Activated T-cell treated with anti-CD3 and anti-CD28 coated beads for 4 hours (primary cell): ENCODE data around the gene MMP21.

Experiments
- DNase-seq: peaks from one replicate; pipeline ENCODE4 v3.0.0-alpha.2; 2020

Gene MMP21, protein sequence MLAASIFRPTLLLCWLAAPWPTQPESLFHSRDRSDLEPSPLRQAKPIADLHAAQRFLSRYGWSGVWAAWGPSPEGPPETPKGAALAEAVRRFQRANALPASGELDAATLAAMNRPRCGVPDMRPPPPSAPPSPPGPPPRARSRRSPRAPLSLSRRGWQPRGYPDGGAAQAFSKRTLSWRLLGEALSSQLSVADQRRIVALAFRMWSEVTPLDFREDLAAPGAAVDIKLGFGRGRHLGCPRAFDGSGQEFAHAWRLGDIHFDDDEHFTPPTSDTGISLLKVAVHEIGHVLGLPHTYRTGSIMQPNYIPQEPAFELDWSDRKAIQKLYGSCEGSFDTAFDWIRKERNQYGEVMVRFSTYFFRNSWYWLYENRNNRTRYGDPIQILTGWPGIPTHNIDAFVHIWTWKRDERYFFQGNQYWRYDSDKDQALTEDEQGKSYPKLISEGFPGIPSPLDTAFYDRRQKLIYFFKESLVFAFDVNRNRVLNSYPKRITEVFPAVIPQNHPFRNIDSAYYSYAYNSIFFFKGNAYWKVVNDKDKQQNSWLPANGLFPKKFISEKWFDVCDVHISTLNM

GRCh38 chr10:125775491-125776106 lies at the start of gene MMP21:
MMP21 (minus strand) TSS chr10:125775821; CDS start chr10:125775821, 0 bp downstream.
- DNase-seq = no peak

GRCh38 chr10:125824736-125825135 lies 49.1 kb upstream of the MMP21 start:
- DNase-seq = no peak

- peak; percentile 8 for DNase-seq
Observed at GRCh38 chr10:125823663-125824251, 48.1 kb upstream of the MMP21 start.

DNA sequence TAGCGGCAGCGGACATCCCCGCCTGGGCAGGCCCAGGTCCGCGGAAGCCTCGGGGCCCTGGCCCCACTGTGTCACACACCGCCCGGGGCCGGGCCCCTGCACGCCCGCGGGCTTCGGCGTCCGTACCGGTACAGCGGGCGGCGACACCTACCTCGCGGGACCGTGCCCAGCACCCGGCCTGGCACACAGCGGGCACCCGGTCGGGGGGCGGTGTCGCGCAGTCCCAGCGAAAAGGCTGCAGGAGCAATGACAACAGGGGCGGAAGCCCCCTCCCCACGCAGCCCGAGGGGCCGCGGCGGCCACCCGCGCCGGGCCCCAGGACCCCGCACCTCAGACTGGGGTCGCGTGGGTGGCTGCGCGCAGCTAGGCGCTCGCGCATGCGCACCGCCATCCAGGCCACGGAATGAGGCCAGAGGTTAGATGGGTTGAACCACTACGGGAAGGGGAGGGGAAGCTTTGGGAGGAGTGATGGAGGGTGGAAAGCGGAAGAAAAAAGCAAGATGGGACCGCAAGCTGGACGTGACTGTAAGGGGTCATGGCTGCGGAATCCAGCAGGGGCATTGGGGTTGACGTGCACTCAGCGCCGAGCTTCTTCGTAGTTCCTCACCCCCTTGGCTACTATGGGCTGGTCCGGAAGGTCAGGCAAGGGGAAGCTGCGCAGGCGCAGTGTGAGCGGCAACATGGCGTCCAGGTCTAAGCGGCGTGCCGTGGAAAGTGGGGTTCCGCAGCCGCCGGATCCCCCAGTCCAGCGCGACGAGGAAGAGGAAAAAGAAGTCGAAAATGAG lies 47.4 kb upstream of the MMP21 start, which contains the start of the genes BCCIP and UROS:
Gene BCCIP (plus strand): TSS at position 669 of the 785 bp plus-strand sequence. CDS start 12 bp downstream, at position 681.
Gene UROS (minus strand): TSS at position 381 of the 785 bp plus-strand sequence. CDS start 6,759 bp downstream, outside the sequence.
- peak; percentile 87 for DNase-seq

- no peak for DNase-seq
Observed at GRCh38 chr10:125820701-125821100, 45.1 kb upstream of the MMP21 start.

GRCh38 chr10:125817337-125817946 lies 41.8 kb upstream of the MMP21 start:
- DNase-seq = no peak

- DNase-seq = no peak
Observed at GRCh38 chr10:125816548-125816947, 40.9 kb upstream of the MMP21 start.

GRCh38 chr10:125815764-125816163 lies 40.1 kb upstream of the MMP21 start:
- no peak for DNase-seq

DNA sequence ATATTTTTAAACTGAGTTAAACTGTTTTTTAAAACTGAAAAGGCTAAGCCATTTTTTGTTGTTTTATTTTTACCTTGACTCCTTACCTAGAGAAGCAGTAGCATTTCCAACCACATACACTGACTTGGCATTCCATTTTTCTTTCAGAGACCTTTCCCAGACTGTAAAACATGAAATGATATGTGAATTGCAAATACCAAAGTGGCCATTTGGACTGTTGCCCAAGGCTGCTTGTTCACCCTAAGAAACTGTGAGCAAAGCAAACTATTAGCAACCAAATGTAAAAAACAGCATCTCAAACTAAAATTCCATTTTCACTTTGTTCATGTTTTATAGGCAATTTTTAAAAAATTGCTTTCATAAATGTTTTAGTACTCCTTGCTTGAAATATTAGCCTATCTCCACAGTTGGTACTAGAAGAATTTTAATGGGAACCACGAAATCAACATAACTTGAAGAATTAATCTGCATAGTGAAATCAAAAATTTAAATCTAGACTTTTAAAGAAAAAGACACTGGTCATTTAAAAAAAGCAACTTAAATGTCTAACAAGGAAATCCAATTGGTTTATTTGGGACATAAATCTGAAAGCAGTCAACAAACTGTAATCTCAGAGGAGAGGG lies 36.6 kb upstream of the MMP21 start:
- no peak for DNase-seq

DNA sequence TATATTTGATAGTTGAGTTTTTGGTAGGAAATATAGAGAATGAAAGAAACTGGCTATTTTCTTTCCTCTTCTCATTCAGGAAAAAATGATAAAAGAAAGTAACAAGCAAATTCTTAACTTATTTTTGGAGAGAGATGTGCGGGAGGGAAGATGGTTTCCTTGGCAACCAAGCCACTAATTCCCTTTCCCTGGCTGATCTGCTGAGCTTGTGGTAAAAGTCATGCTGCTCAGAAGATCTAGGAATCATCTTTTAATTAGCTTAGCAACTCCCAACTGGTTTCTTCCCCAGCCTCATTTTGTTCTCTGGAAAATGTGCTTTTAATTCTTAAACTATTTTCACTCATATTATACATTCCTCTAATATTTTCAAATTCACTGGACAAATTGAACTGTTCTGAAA lies 35.6 kb upstream of the MMP21 start:
- DNase-seq = no peak

GRCh38 chr10:125808047-125808446 lies 32.4 kb upstream of the MMP21 start:
- DNase-seq = no peak

- no peak for DNase-seq
Observed at GRCh38 chr10:125802739-125803138, 27.1 kb upstream of the MMP21 start.

GRCh38 chr10:125802131-125802530 lies 26.5 kb upstream of the MMP21 start:
- DNase-seq = no peak

DNA sequence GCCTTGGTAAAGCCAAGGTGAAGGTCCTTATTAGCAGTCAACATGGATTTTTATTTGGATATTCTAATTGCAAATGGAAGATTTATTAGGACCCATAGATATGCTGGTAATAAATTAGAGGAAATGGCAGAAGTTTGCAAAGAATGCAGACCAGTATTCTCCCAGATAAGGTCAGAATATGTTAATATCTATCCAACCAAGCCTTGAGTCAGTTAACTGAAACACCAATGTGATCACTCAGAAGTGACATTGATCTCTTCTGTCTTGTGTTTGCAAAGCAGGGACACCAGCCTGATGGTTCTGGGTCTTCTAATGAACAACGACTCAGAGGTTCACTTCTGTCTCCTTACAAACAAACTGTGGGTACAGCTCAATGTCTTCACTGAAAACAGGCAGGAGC lies 26.0 kb upstream of the MMP21 start:
- DNase-seq = no peak

DNA sequence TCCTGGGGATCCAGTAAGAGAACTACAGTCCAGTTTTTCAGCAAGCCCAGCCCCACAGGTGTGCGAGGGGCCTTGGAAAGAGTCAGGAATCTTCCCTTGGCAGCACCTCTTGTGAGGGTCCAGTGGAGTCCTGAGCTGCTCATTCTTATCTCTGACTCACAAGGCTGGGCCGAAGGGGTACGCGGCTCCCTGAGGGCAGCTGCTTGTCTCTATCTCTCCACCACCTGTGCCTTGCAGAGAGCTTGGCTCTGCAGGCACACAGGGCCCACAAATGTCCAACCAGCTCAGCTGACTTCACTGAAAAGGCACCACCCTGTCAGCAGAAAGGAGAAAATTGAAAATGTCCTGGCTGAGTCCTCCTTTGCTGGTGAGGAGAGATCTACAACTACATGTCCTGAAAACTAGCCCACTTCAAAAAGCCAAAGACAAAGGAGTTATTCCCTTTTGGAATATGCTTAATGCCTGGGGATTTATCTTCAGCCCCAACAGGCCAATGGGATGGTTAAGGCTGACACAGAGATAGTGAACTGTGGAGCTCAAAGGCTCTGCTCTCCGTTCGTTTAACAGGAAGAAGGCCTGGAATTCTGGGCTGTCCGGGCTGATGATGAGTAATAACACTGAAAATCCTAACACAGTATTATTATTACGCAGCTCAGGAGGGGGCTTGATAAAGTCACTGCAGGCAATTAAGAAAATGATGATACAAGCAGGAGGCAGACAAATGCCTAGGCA lies 24.0 kb upstream of the MMP21 start:
- DNase-seq = no peak

GRCh38 chr10:125797994-125798662 lies 22.5 kb upstream of the MMP21 start:
- no peak for DNase-seq

GRCh38 chr10:125797424-125797823 lies 21.8 kb upstream of the MMP21 start:
- no peak for DNase-seq

- DNase-seq = no peak
Observed at GRCh38 chr10:125795637-125796190, 20.1 kb upstream of the MMP21 start.

DNA sequence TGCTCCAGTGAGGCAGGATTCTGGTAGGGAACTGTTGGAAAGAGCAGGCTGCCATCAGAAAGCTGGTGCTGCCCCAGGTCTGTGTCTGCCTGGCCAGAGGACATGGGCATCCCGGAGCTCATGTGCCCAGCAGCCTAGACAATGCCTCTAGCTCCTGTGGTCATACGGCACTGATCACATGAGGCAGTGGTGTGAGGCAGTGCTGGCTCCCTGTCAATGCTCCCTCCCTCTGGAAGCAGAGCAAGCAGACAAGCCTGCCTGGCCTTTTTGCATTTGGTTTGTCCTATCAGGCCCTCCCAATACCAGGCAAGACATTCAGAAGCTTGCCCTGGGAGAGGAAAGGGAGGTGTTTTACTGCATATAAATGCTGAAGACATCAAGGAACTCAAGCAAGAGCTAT lies 19.5 kb upstream of the MMP21 start:
- no peak for DNase-seq
